Vagina (tissue), 2 donors: ENCODE data around the gene SCGB2A2.

Source experiments
- POLR2A ChIP-seq, 2 donors: fragments of 450-650 bp; IDR thresholded peaks; one replicate each; pipeline ENCODE4 v1.6.1; 2017; ENCODE audit warnings: antibody characterized with exemption in 2 of 2, mild to moderate bottlenecking in 2 of 2, moderate library complexity in 2 of 2
- POLR2AphosphoS5 ChIP-seq, 2 donors: sonication (generic); formaldehyde crosslinking; IDR thresholded peaks; one replicate each; pipeline ENCODE4 v1.9.0; 2017; ENCODE audit warnings: antibody characterized with exemption in 2 of 2, mild to moderate bottlenecking in 2 of 2, low read depth in 1 of 2; ENCODE audit not compliant: insufficient read depth in 1 of 2
- TF ChIP-seq, protein P1 (sequence below), 3 experiments: fragments of 450-650 bp in 2 of 3; fragments of 200-600 bp in 1 of 3; sonication (generic) in 1 of 3; IDR thresholded peaks; one replicate each; pipeline ENCODE4 v1.5.1; 2017 to 2019; ENCODE audit warnings: antibody characterized with exemption in 3 of 3, mild to moderate bottlenecking in 2 of 3, moderate library complexity in 2 of 3

DNA sequence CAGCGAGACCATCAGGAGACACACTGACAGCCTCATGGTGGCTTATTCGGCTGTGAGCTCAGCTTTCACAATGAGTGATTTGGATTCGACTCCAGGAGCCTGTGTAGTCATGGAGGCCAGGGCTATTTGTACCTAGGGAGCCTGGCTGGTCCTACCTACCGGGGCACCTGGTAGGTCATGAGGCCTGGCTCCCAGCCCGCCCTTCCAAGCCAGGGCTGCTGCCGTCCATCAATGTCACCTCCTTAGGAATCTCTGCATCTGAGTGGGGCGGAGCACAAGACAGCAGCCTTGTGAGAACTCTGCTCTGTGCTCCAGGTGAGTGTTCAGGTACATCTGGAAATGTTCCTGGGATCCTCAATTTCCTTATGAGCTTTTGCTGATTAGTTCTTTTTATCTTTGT is 29.0 kb downstream of the SCGB2A2 start, which contains the start of gene SCGB1D4:
- TF ChIP-seq, protein P1, sequence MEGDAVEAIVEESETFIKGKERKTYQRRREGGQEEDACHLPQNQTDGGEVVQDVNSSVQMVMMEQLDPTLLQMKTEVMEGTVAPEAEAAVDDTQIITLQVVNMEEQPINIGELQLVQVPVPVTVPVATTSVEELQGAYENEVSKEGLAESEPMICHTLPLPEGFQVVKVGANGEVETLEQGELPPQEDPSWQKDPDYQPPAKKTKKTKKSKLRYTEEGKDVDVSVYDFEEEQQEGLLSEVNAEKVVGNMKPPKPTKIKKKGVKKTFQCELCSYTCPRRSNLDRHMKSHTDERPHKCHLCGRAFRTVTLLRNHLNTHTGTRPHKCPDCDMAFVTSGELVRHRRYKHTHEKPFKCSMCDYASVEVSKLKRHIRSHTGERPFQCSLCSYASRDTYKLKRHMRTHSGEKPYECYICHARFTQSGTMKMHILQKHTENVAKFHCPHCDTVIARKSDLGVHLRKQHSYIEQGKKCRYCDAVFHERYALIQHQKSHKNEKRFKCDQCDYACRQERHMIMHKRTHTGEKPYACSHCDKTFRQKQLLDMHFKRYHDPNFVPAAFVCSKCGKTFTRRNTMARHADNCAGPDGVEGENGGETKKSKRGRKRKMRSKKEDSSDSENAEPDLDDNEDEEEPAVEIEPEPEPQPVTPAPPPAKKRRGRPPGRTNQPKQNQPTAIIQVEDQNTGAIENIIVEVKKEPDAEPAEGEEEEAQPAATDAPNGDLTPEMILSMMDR (IDR thresholded peaks at IDR 0.05): no peak
- no peak for TF ChIP-seq POLR2A (IDR thresholded peaks at IDR 0.05)
- TF ChIP-seq POLR2AphosphoS5 (IDR thresholded peaks at IDR 0.05; ENCODE audit: insufficient read depth in 1 of 2, low read depth in 1 of 2): no peak
